IPS DF 19.7 (cell line): ENCODE results near the gene PCDHGC4.

ENCODE experiments used
- DNase-seq: peaks from one replicate; pipeline ENCODE4 v3.0.0-alpha.2; 2013; ENCODE audit warnings: low read depth, low spot score

The PCDHGC4 gene

GRCh38 chr5:141528291-141528984 is 43.6 kb downstream of the PCDHGC4 start:
- no peak for DNase-seq

DNA sequence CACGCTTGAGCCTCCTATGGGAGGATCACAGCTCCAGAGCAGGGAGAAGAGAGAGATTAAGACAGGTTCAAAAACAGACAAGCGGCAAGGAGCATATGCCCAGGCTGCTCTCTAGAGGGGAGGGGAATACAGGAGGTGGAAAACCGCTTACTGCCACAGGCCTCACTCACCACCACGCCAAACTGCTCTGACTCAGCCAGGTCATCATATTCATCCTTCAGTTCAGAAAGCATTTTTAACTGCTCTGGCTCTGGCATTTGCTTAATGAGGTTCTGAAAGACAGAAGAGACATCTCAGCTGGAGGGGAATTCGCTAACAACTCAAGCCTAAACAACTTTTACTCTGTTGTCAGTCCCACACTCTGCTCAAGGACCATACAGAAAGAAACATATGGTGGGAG is 44.2 kb downstream of the PCDHGC4 start:
- no peak for DNase-seq

DNA sequence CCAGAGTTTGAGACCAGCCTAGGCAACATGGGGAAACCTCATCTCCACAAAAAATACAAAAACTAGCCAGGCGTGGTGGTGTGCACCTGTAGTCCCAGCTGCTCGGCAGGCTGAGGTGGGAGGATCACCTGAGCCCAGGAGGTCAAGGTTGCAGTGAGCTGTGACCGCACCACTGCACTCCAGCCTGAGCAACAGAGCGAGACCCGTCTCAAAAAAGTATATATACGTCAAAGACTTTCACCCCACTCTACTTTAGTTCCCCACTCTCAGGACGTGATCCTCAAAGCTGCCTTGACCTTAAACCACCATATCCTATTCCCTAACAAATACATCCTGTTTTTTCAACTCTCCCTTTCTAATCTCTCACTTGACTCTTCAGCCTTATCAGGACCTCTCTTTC is 45.0 kb downstream of the PCDHGC4 start:
- DNase-seq = no peak

GRCh38 chr5:141532726-141533125 is 47.9 kb downstream of the PCDHGC4 start:
- DNase-seq = no peak

GRCh38 chr5:141533897-141534296 is 49.1 kb downstream of the PCDHGC4 start:
- DNase-seq = no peak

DNA sequence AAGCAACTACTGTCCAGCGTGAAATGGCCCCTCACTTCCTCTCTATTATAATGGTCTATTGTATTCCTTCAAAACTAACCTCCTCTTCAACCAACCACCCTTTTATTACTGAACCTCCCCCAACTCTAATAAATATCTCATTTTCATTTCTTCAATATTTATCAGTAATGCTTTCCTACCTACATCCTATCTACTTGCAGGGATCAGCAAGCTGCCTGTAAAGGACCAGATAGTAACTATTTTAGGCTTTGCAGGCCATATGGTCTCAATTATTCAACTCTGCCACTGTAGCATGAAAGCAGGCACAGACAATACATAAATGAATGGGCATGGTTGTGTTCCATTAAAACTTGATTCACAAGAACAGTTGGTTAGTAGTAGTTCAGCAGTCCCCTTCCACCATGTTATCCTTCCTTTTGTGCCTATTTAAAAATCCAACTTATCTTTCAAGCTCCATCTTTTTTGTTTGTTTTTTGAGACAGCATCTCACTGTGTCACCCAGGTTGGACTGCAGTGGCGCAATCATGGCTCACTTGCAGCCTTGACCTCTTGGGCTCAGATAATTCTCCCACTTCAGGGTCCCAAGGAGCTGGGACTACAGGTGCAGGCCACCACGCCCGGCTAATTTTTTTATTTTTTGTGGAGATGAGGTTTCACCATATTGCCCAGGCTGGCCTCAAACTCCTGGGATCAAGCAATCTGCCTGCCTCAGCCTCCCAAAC is 49.8 kb downstream of the PCDHGC4 start:
- DNase-seq = no peak
